Psoas muscle (tissue), 8 donors: ENCODE measurements around the gene NAV2. TPM values are rescaled to one million over a fixed set of nuclear protein-coding genes. Genes with fewer than 3 reads are reported as not detected.

ENCODE experiments used
- ATAC-seq, 4 donors: fragments of 200-7000 bp; cut with Tn5 transposase; one replicate each; pipeline ENCODE4 v1.9.1; 2020; ENCODE audit warnings: moderate library complexity in 3 of 4, mild to moderate bottlenecking in 2 of 4
- DNase-seq, 2 donors: peaks; one replicate each; pipeline ENCODE4 v3.0.0-alpha.2; 2020
- H3K27ac ChIP-seq: fragments of 200-600 bp; one replicate; pipeline ENCODE4 v1.8.0; 2022
- H3K27me3 ChIP-seq, 3 donors: fragments of 200-600 bp in 1 of 3; one replicate each; pipeline versions ENCODE4 v1.6.1 to v1.8.0; 2013 to 2022; ENCODE audit warnings: low read length in 2 of 3, mild to moderate bottlenecking in 2 of 3, moderate library complexity in 1 of 3; ENCODE audit not compliant: insufficient read depth in 3 of 3
- H3K36me3 ChIP-seq, 2 donors: fragments of 200-600 bp in 1 of 2; one replicate each; pipeline versions ENCODE4 v1.6.1 to v1.8.0; 2013 to 2022; ENCODE audit warnings: low read depth in 1 of 2, mild to moderate bottlenecking in 1 of 2, moderate library complexity in 1 of 2; ENCODE audit not compliant: insufficient read depth in 1 of 2
- H3K4me1 ChIP-seq: fragments of 200-600 bp; one replicate; pipeline ENCODE4 v1.8.0; 2022
- H3K4me3 ChIP-seq: fragments of 200-600 bp; one replicate; pipeline ENCODE4 v1.8.0; 2022; ENCODE audit warnings: mild to moderate bottlenecking
- H3K9me3 ChIP-seq: fragments of 200-600 bp; one replicate; pipeline ENCODE4 v1.8.0; 2022
- CTCF ChIP-seq: fragments of 200-600 bp; IDR thresholded peaks from one replicate; pipeline ENCODE4 v1.8.0; 2022; ENCODE audit warnings: antibody characterized with exemption
- WGBS, 3 donors: extraction: QIAGEN DNeasy Blood & Tissue Kit; methylation state at CpG; one replicate each; pipeline versions ENCODE4 v1.1.6 to v1.1.7; 2013; 5-methylcytosine and 5-hydroxymethylcytosine counted together
- intact Hi-C, 2 donors: fragments of 100-400 bp; cut with DNase I; formaldehyde crosslinking; loops; one replicate each; pipeline versions ENCODE4 v1.11.0 to v1.14.2; 2022
- polyA plus RNA-seq, 3 donors: library from polyadenylated mRNA; stranded (reverse); fragments of 200-250 nt; gene quantifications; one replicate each; pipeline ENCODE4 v1.2.3, GENCODE V29; 2013
- total RNA-seq, 4 donors: library from RNA; stranded (reverse); fragmentation: NEBNext Ultra II Directional in 2 of 4; extraction: Animal tissue kit (Norgen Biotek cat#: 25700) in 2 of 4; gene quantifications; one replicate each; pipeline versions ENCODE4 v1.2.1 to v1.2.4, GENCODE V29; 2021 to 2023
- donor health status: healthy with polysubstance abuse.
- donor health status: DM: no; HTN: no; CAD: no; lungs with moderate emphysema.
- donor health status: Bipolar disorder and iron deficiency.
- donor health status: healthy.
- donor health status: DM: yes; HTN: yes; CAD: no.
- donor health status: DM: no; HTN: no; CAD: no.
- donor health status: DM: no; HTN: no; CAD: no.
- donor health status: DM: yes; HTN: yes; CAD: no.

Gene NAV2
- total and polyA plus RNA-seq, 7 donors = 0.68 to 21.8 (median 2.9) TPM

- TF ChIP-seq CTCF = no peak
- 85 to 89% (median 88%) methylated on average over 9 of the region's 9 CpGs for WGBS, 3 donors
These were observed 226.8 kb downstream of the NAV2 start for GRCh38 chr11:19939415-19939929.

GRCh38 chr11:19940831-19941230, 228.2 kb downstream of the NAV2 start:
- no peak overlapping the region for H3K4me3 ChIP-seq
- H3K4me1 ChIP-seq = no peaks in the 10 kb centered on the region
- ATAC-seq (no peak), DNase-seq (no peak)
- intact Hi-C loops = loop anchor here in 1 of 2 donors (10.0 kb wide), 1 partner anchor 414 kb away; no protein-coding TSS in a partner anchor
- no peak overlapping the region for H3K27ac ChIP-seq
- TF ChIP-seq CTCF = no peak
- H3K36me3 ChIP-seq = peaks cover 5 to 11% of the 10 kb centered on the region in 2 donors
- WGBS, 3 donors = 84 to 89% (median 89%) methylated on average over 6 of the region's 6 CpGs
- H3K9me3 ChIP-seq = no peaks in the 10 kb centered on the region
- H3K27me3 ChIP-seq = no peaks in the 10 kb centered on the region

More at GRCh38 chr11:19939415-19939929, 226.8 kb downstream of the NAV2 start:
- Histone ChIP-seq H3K36me3 (peaks cover 5 to 13% of the 10 kb centered on the region in 2 donors), H3K27ac (no peak overlapping the region), H3K4me1 (no peaks in the 10 kb centered on the region), H3K9me3 (no peaks in the 10 kb centered on the region), H3K4me3 (no peak overlapping the region), H3K27me3 (no peaks in the 10 kb centered on the region)
- DNase-seq (no peak), ATAC-seq (no peak)
- intact Hi-C loops = no loop called here

GRCh38 chr11:19946681-19947080, 234.0 kb downstream of the NAV2 start:
- WGBS, 3 donors = 93 to 98% (median 97%) methylated on average over 1 of the region's 1 CpG
- TF ChIP-seq CTCF = no peak
- Histone ChIP-seq H3K27me3 (no peaks in the 10 kb centered on the region), H3K36me3 (peaks cover 5 to 21% of the 10 kb centered on the region in 2 donors), H3K4me1 (no peaks in the 10 kb centered on the region), H3K27ac (no peak overlapping the region), H3K9me3 (no peaks in the 10 kb centered on the region), H3K4me3 (no peak overlapping the region)
- ATAC-seq (no peak), DNase-seq (no peak)
- intact Hi-C loops = loop anchor here in 1 of 2 donors (10.0 kb wide), 1 partner anchor 408 kb away; no protein-coding TSS in a partner anchor

- Histone ChIP-seq H3K36me3 (peaks cover 0 to 16% of the 10 kb centered on the region in 2 donors), H3K9me3 (no peaks in the 10 kb centered on the region), H3K27ac (no peak overlapping the region), H3K27me3 (no peaks in the 10 kb centered on the region), H3K4me1 (no peaks in the 10 kb centered on the region), H3K4me3 (no peak overlapping the region)
- ATAC-seq (no peak), DNase-seq (no peak)
- intact Hi-C loops = loop anchor here in 1 of 2 donors (10.0 kb wide), 1 partner anchor 407 kb away; no protein-coding TSS in a partner anchor
- no peak for TF ChIP-seq CTCF
- WGBS, 3 donors = 44 to 53% (median 47%) methylated on average over 5 of the region's 5 CpGs
These were observed 235.0 kb downstream of the NAV2 start for GRCh38 chr11:19947537-19948114.
